Measurements from ENCODE around the gene SLC18A2. TPM values are rescaled to one million over a fixed set of nuclear protein-coding genes. Genes with fewer than 3 reads are reported as not detected.

Gene SLC18A2
- total and polyA plus RNA-seq, 9 of the 15 experiments (the other 6 are each of a cell fraction or from before 2014, with no cell fraction given), result 0.03 to 5.4 (median 0.40) TPM

DNA sequence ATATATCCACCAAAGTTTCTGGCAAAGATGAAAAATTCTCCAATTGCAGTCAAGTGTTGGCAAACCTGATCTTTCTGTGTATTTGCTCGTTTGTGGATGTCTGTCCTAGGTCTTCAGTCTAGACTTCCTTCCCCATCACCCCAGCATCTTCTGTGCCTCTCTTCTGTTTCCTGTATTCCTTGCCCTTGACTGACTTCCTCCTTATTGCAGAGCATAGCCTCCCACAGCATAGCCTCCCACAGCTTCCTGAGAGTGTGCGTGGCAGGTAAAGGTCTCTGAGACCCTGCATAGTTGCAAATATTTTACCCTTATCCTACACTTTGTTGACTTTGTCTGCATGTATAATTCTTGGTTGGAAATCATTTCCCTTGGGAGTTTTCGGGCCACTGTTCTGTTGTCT lies 18.4 kb downstream of the SLC18A2 start:
- Histone ChIP-seq H3K27ac (ENCODE audit: extremely low read depth, low read depth, low read length) (no peak overlapping the region), H3K79me2 (ENCODE audit: control insufficient read depth, insufficient read depth, low read length) (no peaks in the 10 kb centered on the region), H3K9me1 (ENCODE audit: control insufficient read depth, insufficient read depth, low read length) (no peaks in the 10 kb centered on the region), H3K4me1 (replicated peaks in 1 of 2; ENCODE audit: control insufficient read depth in 2 of 2, insufficient read depth in 2 of 2, low read length in 2 of 2) (peaks cover 5 to 8% of the 10 kb centered on the region in 2 experiments; a peak in 3 of 5 replicates), H2AFZ (ENCODE audit: low read depth, low read length) (no peak overlapping the region), H3K9me3 (replicated peaks; ENCODE audit: control insufficient read depth, insufficient read depth, low read depth, low read length) (no peaks in the 10 kb centered on the region), H3K4me2 (ENCODE audit: insufficient read depth, low read length) (no peak overlapping the region), H3K36me3 (ENCODE audit: control insufficient read depth, insufficient read depth, low read length) (no peaks in the 10 kb centered on the region), H3K9ac (ENCODE audit: insufficient read depth in 1 of 2, low read depth in 2 of 2, low read length in 2 of 2) (no peak overlapping the region), H3K27me3 (ENCODE audit: control insufficient read depth in 2 of 2, insufficient read depth in 2 of 2, low read length in 2 of 2) (peaks cover 8 to 41% of the 10 kb centered on the region in 2 experiments; a peak in 3 of 5 replicates), H4K20me1 (replicated peaks; ENCODE audit: control insufficient read depth, insufficient read depth, low read length) (no peaks in the 10 kb centered on the region), H3K4me3 (no peak overlapping the region)
- ChIA-PET CTCF (ENCODE audit: low intra/inter-chr PET ratio) (no interaction called here), POLR2A (interaction anchor here (0.8 kb wide), 1 partner anchor 10 kb away, joined by 5 read pairs; no protein-coding TSS in a partner anchor)
- in situ Hi-C loops (cut with MboI) (no loop called here), intact Hi-C loops (cut with micrococcal nuclease) (no loop called here)
- DNase-seq (ENCODE audit: extremely low read depth in 1 of 4, low spot score in 3 of 4), result no peak
- no peak for ATAC-seq
- FAIRE-seq, result no peak
- TF ChIP-seq, protein P1, sequence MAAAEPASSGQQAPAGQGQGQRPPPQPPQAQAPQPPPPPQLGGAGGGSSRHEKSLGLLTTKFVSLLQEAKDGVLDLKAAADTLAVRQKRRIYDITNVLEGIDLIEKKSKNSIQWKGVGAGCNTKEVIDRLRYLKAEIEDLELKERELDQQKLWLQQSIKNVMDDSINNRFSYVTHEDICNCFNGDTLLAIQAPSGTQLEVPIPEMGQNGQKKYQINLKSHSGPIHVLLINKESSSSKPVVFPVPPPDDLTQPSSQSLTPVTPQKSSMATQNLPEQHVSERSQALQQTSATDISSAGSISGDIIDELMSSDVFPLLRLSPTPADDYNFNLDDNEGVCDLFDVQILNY (CRISPR knock-in tag; IDR thresholded peaks at IDR 0.05), result no peak
- TF ChIP-seq, protein P2, sequence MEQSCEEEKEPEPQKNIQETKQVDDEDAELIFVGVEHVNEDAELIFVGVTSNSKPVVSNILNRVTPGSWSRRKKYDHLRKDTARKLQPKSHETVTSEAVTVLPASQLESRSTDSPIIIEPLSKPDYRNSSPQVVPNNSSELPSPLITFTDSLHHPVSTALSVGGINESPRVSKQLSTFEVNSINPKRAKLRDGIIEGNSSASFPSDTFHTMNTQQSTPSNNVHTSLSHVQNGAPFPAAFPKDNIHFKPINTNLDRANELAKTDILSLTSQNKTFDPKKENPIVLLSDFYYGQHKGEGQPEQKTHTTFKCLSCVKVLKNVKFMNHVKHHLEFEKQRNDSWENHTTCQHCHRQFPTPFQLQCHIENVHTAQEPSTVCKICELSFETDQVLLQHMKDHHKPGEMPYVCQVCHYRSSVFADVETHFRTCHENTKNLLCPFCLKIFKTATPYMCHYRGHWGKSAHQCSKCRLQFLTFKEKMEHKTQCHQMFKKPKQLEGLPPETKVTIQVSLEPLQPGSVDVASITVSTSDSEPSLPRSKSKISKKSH (CRISPR knock-in tag; IDR thresholded peaks at IDR 0.05), result no peak
- peak; percentile 17; the same call in 1 of the 2 replicates for TF ChIP-seq SPI1 (IDR thresholded peaks at IDR 0.05; ENCODE audit: borderline replicate concordance, low read depth, low read length)
- TF ChIP-seq, protein P3, sequence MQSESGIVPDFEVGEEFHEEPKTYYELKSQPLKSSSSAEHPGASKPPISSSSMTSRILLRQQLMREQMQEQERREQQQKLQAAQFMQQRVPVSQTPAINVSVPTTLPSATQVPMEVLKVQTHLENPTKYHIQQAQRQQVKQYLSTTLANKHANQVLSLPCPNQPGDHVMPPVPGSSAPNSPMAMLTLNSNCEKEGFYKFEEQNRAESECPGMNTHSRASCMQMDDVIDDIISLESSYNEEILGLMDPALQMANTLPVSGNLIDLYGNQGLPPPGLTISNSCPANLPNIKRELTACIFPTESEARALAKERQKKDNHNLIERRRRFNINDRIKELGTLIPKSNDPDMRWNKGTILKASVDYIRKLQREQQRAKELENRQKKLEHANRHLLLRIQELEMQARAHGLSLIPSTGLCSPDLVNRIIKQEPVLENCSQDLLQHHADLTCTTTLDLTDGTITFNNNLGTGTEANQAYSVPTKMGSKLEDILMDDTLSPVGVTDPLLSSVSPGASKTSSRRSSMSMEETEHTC (IDR thresholded peaks at IDR 0.05), result no peak
- no peak for TF ChIP-seq MYC (IDR thresholded peaks at IDR 0.05; ENCODE audit: low read depth, low read length)
- TF ChIP-seq MYC (CRISPR knock-in tag; IDR thresholded peaks at IDR 0.05; ENCODE audit: borderline replicate concordance, low read depth), result no peak
- no TSS peak for BruUV-seq (replicated peaks)
- WGBS (ENCODE audit: insufficient coverage, low coverage, missing lambda C conversion rate), result 6% methylated on average over 3 of the region's 3 CpGs
